K562 (cell line): ENCODE data around the gene SENP1. TPM values are rescaled to one million over a fixed set of nuclear protein-coding genes. Genes with fewer than 3 reads are reported as not detected.

Experiments
- ARID1B ChIP-seq: fragments of 450-650 bp; IDR thresholded peaks from 2 replicates; pipeline ENCODE4 v1.6.1; 2016; ENCODE audit warnings: antibody characterized with exemption, mild to moderate bottlenecking, inconsistent platforms
- ATF1 ChIP-seq, 2 experiments: fragments of 450-650 bp in 1 of 2; IDR thresholded peaks; 2 replicates each; pipeline ENCODE4 v1.6.1; 2016; ENCODE audit warnings: missing compliant biosample characterization in 1 of 2, missing genetic modification characterization in 1 of 2
- FOS ChIP-seq: IDR thresholded peaks from 3 replicates; pipeline ENCODE4 v1.6.1; 2011; ENCODE audit not compliant: insufficient read length; ENCODE audit errors: extremely low read depth
- MXD1 ChIP-seq: fragments of 250-450 bp; sonication (Bioruptor Pico); IDR thresholded peaks from 2 replicates; pipeline ENCODE4 v1.8.0; 2021; ENCODE audit warnings: borderline replicate concordance, mild to moderate bottlenecking, moderate library complexity; ENCODE audit not compliant: poor library complexity, severe bottlenecking
- NR2C1 ChIP-seq, 2 experiments: fragments of 450-650 bp; IDR thresholded peaks; 2 replicates each; pipeline ENCODE4 v1.6.1; 2017; ENCODE audit warnings: mild to moderate bottlenecking in 2 of 2, antibody characterized with exemption in 1 of 2, inconsistent platforms in 1 of 2, missing compliant biosample characterization in 1 of 2, missing genetic modification characterization in 1 of 2
- PBX2 ChIP-seq, 2 experiments: IDR thresholded peaks in 1 of 2; conservative IDR thresholded peaks in 1 of 2; 2 replicates each; pipeline ENCODE4 v1.6.1; 2016; ENCODE audit warnings: low read depth in 2 of 2, mild to moderate bottlenecking in 1 of 2, missing compliant biosample characterization in 1 of 2, missing genetic modification characterization in 1 of 2, moderate library complexity in 1 of 2
- polyA plus RNA-seq, 8 experiments: library from polyadenylated mRNA; depleted of rRNA in 4 of 8; stranded (reverse) in 5 of 8; unstranded in 3 of 8; fragments of >200 nt; fragmentation: Nextera tagmentation in 2 of 8; fragmentation: Illumina TruSeq in 1 of 8; extraction: Ambion mirVana in 2 of 8; extraction: Trizol in 1 of 8; gene quantifications; 2 replicates each; pipeline versions ENCODE4 v1.2.1 to v1.2.3, GENCODE V29; 2011 to 2014; ENCODE audit warnings: inconsistent platforms in 1 of 8, missing spikeins in 1 of 8
- total RNA-seq, 7 experiments: library from RNA; depleted of rRNA in 6 of 7; stranded (reverse); fragments of >200 nt in 6 of 7; fragmentation: Illumina TruSeq in 2 of 7; extraction: Trizol in 2 of 7; gene quantifications; 2 replicates each; pipeline versions ENCODE4 v1.2.1 to v1.2.3, GENCODE V29; 2011 to 2021; ENCODE audit warnings: low replicate concordance in 1 of 7
- TF ChIP-seq, protein P1 (sequence below): fragments of 450-650 bp; IDR thresholded peaks from 2 replicates; pipeline ENCODE4 v1.6.1; 2016

SENP1 gene
- total and polyA plus RNA-seq, 9 of the 15 experiments (the other 6 are each of a cell fraction or from before 2014, with no cell fraction given) = 15.5 to 59.0 (median 36.3) TPM

GRCh38 chr12:48028541-48029431 is 77.1 kb downstream of the SENP1 start (continued):
- TF ChIP-seq MXD1 (CRISPR knock-in tag) = no peak
- no peak for TF ChIP-seq ARID1B
- TF ChIP-seq FOS = no peak
- no peak for TF ChIP-seq ATF1 (CRISPR knock-in tag; IDR thresholded peaks at IDR 0.05)
- TF ChIP-seq ATF1 (tag; IDR thresholded peaks at IDR 0.05) = no peak
- no peak for TF ChIP-seq NR2C1 (IDR thresholded peaks at IDR 0.05)
- no peak for TF ChIP-seq NR2C1 (tag; IDR thresholded peaks at IDR 0.05)
- TF ChIP-seq, protein P1, sequence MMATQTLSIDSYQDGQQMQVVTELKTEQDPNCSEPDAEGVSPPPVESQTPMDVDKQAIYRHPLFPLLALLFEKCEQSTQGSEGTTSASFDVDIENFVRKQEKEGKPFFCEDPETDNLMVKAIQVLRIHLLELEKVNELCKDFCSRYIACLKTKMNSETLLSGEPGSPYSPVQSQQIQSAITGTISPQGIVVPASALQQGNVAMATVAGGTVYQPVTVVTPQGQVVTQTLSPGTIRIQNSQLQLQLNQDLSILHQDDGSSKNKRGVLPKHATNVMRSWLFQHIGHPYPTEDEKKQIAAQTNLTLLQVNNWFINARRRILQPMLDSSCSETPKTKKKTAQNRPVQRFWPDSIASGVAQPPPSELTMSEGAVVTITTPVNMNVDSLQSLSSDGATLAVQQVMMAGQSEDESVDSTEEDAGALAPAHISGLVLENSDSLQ = peak; percentile 83
- TF ChIP-seq PBX2 (CRISPR knock-in tag; IDR thresholded peaks at IDR 0.05; ENCODE audit: low read depth) = no peak
- peak; percentile 79 for TF ChIP-seq PBX2 (tag; conservative IDR thresholded peaks at IDR 0.05; ENCODE audit: low read depth)
